Body of pancreas (tissue), 4 donors: Measurements from ENCODE around the gene METTL2A.
"Not testable (repeated sequence)": the region's sequence is repeated elsewhere in the genome, so short reads cannot be mapped to it uniquely, and the experiment has no call there.

Experiments
- CTCF ChIP-seq, 7 experiments: fragments of 450-650 bp in 4 of 7; fragments of 200-600 bp in 3 of 7; sonication (generic) in 3 of 7; IDR thresholded peaks; one replicate each; pipeline ENCODE4 v1.5.1; 2016 to 2019; ENCODE audit warnings: antibody characterized with exemption in 7 of 7
- POLR2A ChIP-seq, 3 donors: fragments of 450-650 bp; IDR thresholded peaks; one replicate each; pipeline ENCODE4 v1.6.1; 2016; ENCODE audit warnings: antibody characterized with exemption in 3 of 3, mild to moderate bottlenecking in 2 of 3

- TF ChIP-seq CTCF, POLR2A (IDR thresholded peaks at IDR 0.05): not testable (repeated sequence)
Observed at GRCh38 chr17:62477111-62477510, 53.4 kb downstream of the METTL2A start.
